NCI-H748 treated with DMSO at 0.1 percent for 48 hours (cell line): Measurements from ENCODE around the gene KAT2B.

Source experiments
- DNase-seq: peaks from one replicate; lab custom pipeline; 2025; lab: John Stamatoyannopoulos, UW

KAT2B gene

GRCh38 chr3:20064796-20065564 is 24.7 kb downstream of the KAT2B start:
- DNase-seq, result no peak

GRCh38 chr3:20066079-20066478 is 25.8 kb downstream of the KAT2B start:
- no peak for DNase-seq

DNA sequence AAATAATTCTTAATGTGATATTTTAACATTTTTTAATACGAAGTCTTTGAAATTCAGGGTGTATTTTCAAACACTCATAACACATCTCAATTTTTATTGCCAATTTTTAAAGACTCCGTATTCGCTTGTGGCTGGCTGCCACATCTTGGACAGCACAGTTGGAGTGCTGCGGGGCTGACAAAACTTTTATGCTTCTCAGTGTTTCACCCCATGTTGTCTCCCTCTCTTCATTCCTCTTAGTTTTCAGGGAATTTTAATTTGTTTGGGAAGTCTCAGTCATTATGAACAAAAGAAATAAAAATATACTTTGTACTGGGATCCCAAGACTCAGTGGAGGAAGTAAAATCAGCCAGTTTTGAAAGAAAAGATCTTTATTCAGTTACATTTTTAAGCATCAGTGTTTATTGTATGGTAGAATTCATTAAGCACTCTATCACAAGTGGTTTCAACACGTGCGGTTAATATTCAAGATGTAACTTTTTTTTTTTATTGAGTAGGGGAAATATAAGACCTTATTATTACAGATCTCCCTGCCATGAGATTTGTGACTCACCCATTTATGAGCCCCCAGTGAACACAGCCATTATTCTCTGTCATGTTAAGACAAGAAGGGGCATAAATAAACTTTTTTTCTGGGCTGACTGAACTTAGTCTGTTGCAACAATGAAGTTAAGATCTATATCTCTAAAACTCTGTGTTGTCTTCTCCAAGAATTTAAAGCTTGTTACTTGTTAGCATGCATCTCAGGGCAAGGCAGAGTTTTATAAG is 26.8 kb downstream of the KAT2B start:
- no peak for DNase-seq

- DNase-seq, result no peak
Measured at GRCh38 chr3:20068512-20069177, 28.4 kb downstream of the KAT2B start.

- no peak for DNase-seq
Measured at GRCh38 chr3:20069178-20069532, 28.9 kb downstream of the KAT2B start.

GRCh38 chr3:20071175-20071574 is 30.9 kb downstream of the KAT2B start:
- DNase-seq, result no peak

- no peak for DNase-seq
Measured at GRCh38 chr3:20072422-20072821, 32.2 kb downstream of the KAT2B start.

DNA sequence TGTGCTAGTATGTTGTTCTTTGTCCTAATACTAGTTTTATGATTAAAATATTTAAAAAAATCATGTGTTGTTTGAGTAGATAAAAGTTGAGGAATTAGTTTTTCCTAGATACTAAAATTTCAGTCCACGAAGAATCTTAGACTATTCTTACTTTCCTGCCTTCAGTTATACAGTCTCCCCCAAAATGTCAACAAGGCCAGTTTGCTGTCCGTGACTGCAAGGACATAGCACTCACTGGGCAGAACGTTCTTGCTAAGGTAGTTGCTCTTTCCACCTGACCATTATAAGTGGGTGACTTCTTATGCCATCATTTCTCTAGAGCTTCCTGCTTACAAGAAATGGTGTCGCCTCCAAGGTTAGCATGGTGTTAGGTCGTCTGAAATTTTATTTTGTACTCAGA is 32.8 kb downstream of the KAT2B start:
- no peak for DNase-seq

DNA sequence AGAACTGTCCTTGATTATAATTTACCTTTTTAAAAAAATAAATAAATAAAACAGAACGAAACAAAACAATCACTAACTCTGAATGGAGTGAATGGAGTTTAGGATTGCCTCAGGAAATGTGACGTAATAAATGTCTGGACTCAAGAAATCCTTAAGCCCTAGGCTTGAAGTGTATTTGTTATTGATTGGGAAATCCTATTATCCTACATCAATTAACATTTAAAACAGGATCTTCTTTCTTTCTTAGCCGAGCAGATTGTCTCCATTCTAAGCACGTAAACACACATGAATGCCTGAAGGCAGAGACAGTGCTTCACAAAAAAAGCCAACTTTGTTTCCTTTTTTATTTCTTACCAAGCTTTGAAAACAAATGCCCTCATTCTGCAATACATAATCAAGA is 33.4 kb downstream of the KAT2B start:
- no peak for DNase-seq

- DNase-seq, result no peak
Measured at GRCh38 chr3:20074226-20075063, 34.2 kb downstream of the KAT2B start.

GRCh38 chr3:20075197-20075596 is 35.0 kb downstream of the KAT2B start:
- DNase-seq, result no peak

DNA sequence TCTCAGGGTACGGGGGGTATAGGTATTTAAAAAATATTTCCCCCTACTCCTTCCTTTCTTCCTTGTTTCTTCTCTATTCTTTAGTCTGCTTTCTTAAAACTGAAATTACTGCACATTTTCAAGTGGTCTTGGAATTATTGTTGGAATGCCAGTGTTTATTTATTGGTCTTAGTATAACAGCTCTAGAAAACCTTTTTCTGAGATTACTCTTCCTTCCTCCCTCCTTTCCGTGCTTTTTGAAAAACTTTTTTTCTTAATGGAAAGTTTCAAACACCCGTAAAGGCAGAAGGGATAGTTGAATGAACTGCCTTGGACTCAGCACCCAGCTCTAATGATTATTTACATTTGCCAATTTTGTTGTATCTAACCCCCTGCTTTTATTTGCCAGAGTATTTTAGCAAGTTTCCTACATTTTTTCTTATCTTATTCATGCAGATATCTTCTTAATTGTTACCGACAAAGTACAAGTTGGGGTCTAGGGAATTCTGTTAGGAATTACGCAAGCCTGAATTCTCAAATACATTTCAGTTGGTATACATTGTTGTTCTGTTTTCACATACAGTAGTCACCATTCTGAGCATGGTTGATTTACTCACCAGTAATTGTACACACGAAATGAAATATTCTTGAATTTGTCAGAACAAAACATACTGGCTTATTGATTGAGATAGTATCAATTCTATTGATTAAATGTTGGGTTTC is 36.2 kb downstream of the KAT2B start:
- DNase-seq, result no peak

DNA sequence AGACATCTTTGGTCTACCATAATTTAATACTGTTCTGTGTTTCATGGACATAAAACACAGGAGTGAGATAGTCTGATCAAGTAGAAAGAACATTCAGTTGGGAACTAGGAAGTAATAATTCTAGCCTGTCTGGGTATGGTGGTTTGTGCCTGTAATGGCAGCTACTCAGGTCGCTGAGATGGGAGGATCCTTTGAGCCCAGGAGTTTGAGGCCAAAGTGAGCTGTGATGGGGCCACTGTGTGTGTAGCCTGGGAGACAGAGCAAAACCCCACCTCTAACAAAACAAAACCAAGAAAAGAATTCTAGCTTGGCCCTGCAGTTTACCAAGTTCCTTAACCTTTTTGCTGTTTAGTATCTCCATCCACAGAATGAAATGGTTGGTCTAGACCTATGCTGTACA is 36.8 kb downstream of the KAT2B start:
- no peak for DNase-seq

DNA sequence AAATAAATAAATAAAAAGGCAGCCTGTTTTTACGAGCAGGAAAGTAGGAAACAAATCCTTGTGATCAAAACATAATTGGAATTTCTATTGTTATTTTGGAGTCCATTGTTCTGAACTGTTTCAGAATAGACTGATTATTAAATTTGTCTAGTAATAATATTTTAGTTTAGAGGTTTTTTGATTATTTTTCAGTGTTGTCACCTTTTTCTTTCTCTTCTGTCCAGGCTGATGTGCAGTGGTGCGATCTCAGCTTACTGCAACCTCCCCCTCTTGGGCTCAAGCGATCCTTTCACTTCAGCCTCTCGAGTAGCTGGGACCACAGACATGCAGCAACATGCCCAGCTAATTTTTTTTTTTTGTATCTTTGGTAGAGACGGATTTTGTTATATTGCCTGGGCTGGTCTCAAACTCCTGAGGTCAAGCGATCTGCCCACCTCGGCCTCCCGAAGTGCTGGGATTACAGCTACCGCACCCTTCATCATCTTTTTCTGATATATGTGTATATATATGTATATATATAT is 38.0 kb downstream of the KAT2B start:
- DNase-seq, result no peak

- DNase-seq, result no peak
Measured at GRCh38 chr3:20079621-20080020, 39.4 kb downstream of the KAT2B start.

GRCh38 chr3:20080956-20081554 is 40.8 kb downstream of the KAT2B start:
- DNase-seq, result no peak

- no peak for DNase-seq
Measured at GRCh38 chr3:20083253-20083652, 43.0 kb downstream of the KAT2B start.

- no peak for DNase-seq
Measured at GRCh38 chr3:20083953-20084352, 43.7 kb downstream of the KAT2B start.

GRCh38 chr3:20091331-20092047 is 51.2 kb downstream of the KAT2B start:
- DNase-seq, result no peak

- no peak for DNase-seq
Measured at GRCh38 chr3:20095470-20095869, 55.2 kb downstream of the KAT2B start.
